H1 (cell line): ENCODE measurements around the gene IP6K3. TPM values are rescaled to one million over a fixed set of nuclear protein-coding genes. Genes with fewer than 3 reads are reported as not detected.

Experiments
- CTCF ChIA-PET: fragments of 300-600 bp; sonication (Branson Sonifier 250); formaldehyde crosslinking; loops from one replicate; lab custom pipeline; 2021; ENCODE audit not compliant: partially characterized antibody; lab: Charles Lee
- POLR2A ChIA-PET: fragments of 300-600 bp; sonication (Branson Sonifier 250); formaldehyde crosslinking; loops from one replicate; lab custom pipeline; 2021; ENCODE audit warnings: inconsistent platforms; ENCODE audit not compliant: partially characterized antibody; lab: Charles Lee
- DNase-seq, 2 experiments: peaks; one replicate each; pipeline versions ENCODE4 v3.0.0 to v3.0.0-alpha.2; 2010 to 2022; ENCODE audit warnings: low spot score in 2 of 2, low read depth in 1 of 2, mixed read lengths in 1 of 2
- FAIRE-seq: peaks from 2 replicates; lab custom pipeline; 2011; peaks lifted over from hg19 to GRCh38; lab: Jason Lieb, UNC
- H2AFZ ChIP-seq: 2 replicates; pipeline ENCODE4 v1.8.1; 2012; ENCODE audit warnings: low read length, inconsistent platforms
- H2AK5ac ChIP-seq: 2 replicates; pipeline ENCODE4 v1.6.1; 2013; ENCODE audit warnings: low read depth, low read length
- H2BK120ac ChIP-seq: replicated peaks from 2 replicates; pipeline ENCODE3; 2013; ENCODE audit warnings: low read depth, low read length, inconsistent platforms
- H2BK12ac ChIP-seq: 2 replicates; pipeline ENCODE4 v1.6.1; 2013; ENCODE audit warnings: low read depth, low read length
- H2BK15ac ChIP-seq: 2 replicates; pipeline ENCODE4 v1.6.1; 2013; ENCODE audit warnings: low read length
- H2BK20ac ChIP-seq: 2 replicates; pipeline ENCODE4 v1.6.1; 2013; ENCODE audit warnings: low read length
- H2BK5ac ChIP-seq: 2 replicates; pipeline ENCODE4 v1.6.1; 2013; ENCODE audit warnings: low read depth, low read length
- H3K14ac ChIP-seq: 2 replicates; pipeline ENCODE4 v1.6.1; 2013; ENCODE audit warnings: inconsistent platforms; ENCODE audit not compliant: insufficient read length
- H3K18ac ChIP-seq: 2 replicates; pipeline ENCODE4 v1.6.1; 2013; ENCODE audit warnings: low read length; ENCODE audit errors: extremely low read depth
- H3K23ac ChIP-seq: 2 replicates; pipeline ENCODE4 v1.6.1; 2013; ENCODE audit warnings: inconsistent platforms; ENCODE audit not compliant: insufficient read length
- H3K23me2 ChIP-seq: 2 replicates; pipeline ENCODE4 v1.6.1; 2013; ENCODE audit warnings: low read depth, low read length
- H3K27ac ChIP-seq: 2 replicates; pipeline ENCODE4 v1.6.1; 2011; ENCODE audit warnings: low read depth, low read length, inconsistent platforms
- H3K27me3 ChIP-seq, 4 experiments: replicated peaks in 1 of 4; 1 replicate in 1 of 4; 2 replicates in 3 of 4; pipeline versions ENCODE4 v1.6.1 to v1.8.1; 2011 to 2013; ENCODE audit warnings: low read length in 3 of 4, mild to moderate bottlenecking in 3 of 4, inconsistent platforms in 2 of 4, mixed read lengths in 2 of 4, moderate library complexity in 1 of 4; ENCODE audit not compliant: control insufficient read depth in 3 of 4, insufficient read depth in 3 of 4; ENCODE audit errors: extremely low read depth in 1 of 4
- H3K36me3 ChIP-seq, 4 experiments: 2 replicates each; pipeline versions ENCODE4 v1.6.1 to v1.8.1; 2011 to 2013; ENCODE audit warnings: mild to moderate bottlenecking in 4 of 4, low read length in 3 of 4, moderate library complexity in 2 of 4, control low read depth in 1 of 4, inconsistent platforms in 1 of 4; ENCODE audit not compliant: insufficient read depth in 4 of 4, control insufficient read depth in 2 of 4
- H3K4ac ChIP-seq: replicated peaks from 2 replicates; pipeline ENCODE3; 2013; ENCODE audit warnings: low read length, low read depth, mixed read lengths, inconsistent platforms; ENCODE audit not compliant: insufficient read length
- H3K4me1 ChIP-seq, 4 experiments: replicated peaks in 1 of 4; 1 replicate in 1 of 4; 2 replicates in 3 of 4; pipeline versions ENCODE4 v1.6.1 to v1.8.1; 2011 to 2013; ENCODE audit warnings: low read length in 3 of 4, inconsistent platforms in 2 of 4, mixed read lengths in 1 of 4; ENCODE audit not compliant: insufficient read depth in 4 of 4, control insufficient read depth in 3 of 4
- H3K4me2 ChIP-seq, 2 experiments: 2 replicates each; pipeline versions ENCODE4 v1.6.1 to v1.8.1; 2011 to 2013; ENCODE audit warnings: low read depth in 2 of 2, low read length in 2 of 2, control low read depth in 1 of 2, inconsistent platforms in 1 of 2, mild to moderate bottlenecking in 1 of 2; ENCODE audit not compliant: insufficient read depth in 1 of 2
- H3K4me3 ChIP-seq, 4 experiments: fragments of 200-600, 300-600 bp in 1 of 4; sonication (generic), shearing (Covaris generic), sonication (Bioruptor Twin) in 1 of 4; 2 replicates each; pipeline versions ENCODE4 v1.5.1 to v1.8.1; 2011 to 2016; ENCODE audit warnings: low read length in 4 of 4, low read depth in 3 of 4, control low read depth in 2 of 4, inconsistent platforms in 2 of 4, mild to moderate bottlenecking in 2 of 4, mixed read lengths in 1 of 4, moderate library complexity in 1 of 4; ENCODE audit not compliant: insufficient read depth in 2 of 4; ENCODE audit errors: extremely low read depth in 1 of 4
- H3K56ac ChIP-seq: replicated peaks from 2 replicates; pipeline ENCODE3; 2013; ENCODE audit warnings: low read depth, mild to moderate bottlenecking, mixed read lengths, low read length, inconsistent platforms; ENCODE audit not compliant: insufficient read length
- H3K79me1 ChIP-seq: 2 replicates; pipeline ENCODE4 v1.6.1; 2013; ENCODE audit warnings: low read depth, low read length, control low read depth
- H3K79me2 ChIP-seq, 2 experiments: 2 replicates each; pipeline versions ENCODE4 v1.6.1 to v1.8.1; 2012 to 2013; ENCODE audit warnings: low read length in 2 of 2, mild to moderate bottlenecking in 2 of 2, inconsistent platforms in 1 of 2; ENCODE audit not compliant: insufficient read depth in 2 of 2, control insufficient read depth in 1 of 2
- H3K9ac ChIP-seq, 4 experiments: replicated peaks in 1 of 4; 1 replicate in 1 of 4; 2 replicates in 3 of 4; pipeline versions ENCODE4 v1.6.1 to v1.8.1; 2011 to 2013; ENCODE audit warnings: low read depth in 3 of 4, low read length in 3 of 4, control low read depth in 2 of 4, mild to moderate bottlenecking in 2 of 4, moderate library complexity in 2 of 4, inconsistent platforms in 1 of 4; ENCODE audit errors: extremely low read depth in 1 of 4
- H3K9me3 ChIP-seq, 2 experiments: 2 replicates each; pipeline versions ENCODE4 v1.6.1 to v1.8.1; 2012 to 2013; ENCODE audit warnings: mild to moderate bottlenecking in 2 of 2, moderate library complexity in 2 of 2, control low read depth in 1 of 2, inconsistent platforms in 1 of 2, low read depth in 1 of 2, low read length in 1 of 2, mixed read lengths in 1 of 2; ENCODE audit not compliant: insufficient read depth in 2 of 2
- H4K20me1 ChIP-seq, 2 experiments: replicated peaks in 1 of 2; 2 replicates each; pipeline versions ENCODE3 to v1.8.1; 2011 to 2013; ENCODE audit warnings: inconsistent platforms in 2 of 2, low read length in 2 of 2, mild to moderate bottlenecking in 1 of 2; ENCODE audit not compliant: insufficient read depth in 2 of 2, control insufficient read depth in 1 of 2
- H4K5ac ChIP-seq: 2 replicates; pipeline ENCODE4 v1.6.1; 2013; ENCODE audit warnings: low read length, low read depth, mixed read lengths, inconsistent platforms; ENCODE audit not compliant: insufficient read length
- H4K8ac ChIP-seq: 2 replicates; pipeline ENCODE4 v1.8.0; 2013; ENCODE audit warnings: mild to moderate bottlenecking, moderate library complexity, low read length, inconsistent platforms; ENCODE audit not compliant: insufficient read depth; ENCODE audit errors: extremely low read depth
- H4K91ac ChIP-seq: replicated peaks from 2 replicates; pipeline ENCODE3; 2013; ENCODE audit warnings: low read length, mixed read lengths, inconsistent platforms; ENCODE audit not compliant: insufficient read length
- CTCF ChIP-seq, 3 experiments: IDR thresholded peaks; 1 replicate in 2 of 3; 2 replicates in 1 of 3; pipeline versions ENCODE4 v1.5.1 to v1.6.1; 2011; ENCODE audit warnings: low read length in 3 of 3, mild to moderate bottlenecking in 3 of 3, inconsistent platforms in 2 of 3, low read depth in 1 of 3, moderate library complexity in 1 of 3; ENCODE audit not compliant: insufficient read depth in 1 of 3; ENCODE audit errors: control extremely low read depth in 1 of 3
- FOSL1 ChIP-seq: IDR thresholded peaks from 2 replicates; pipeline ENCODE4 v1.6.1; 2011; ENCODE audit warnings: mild to moderate bottlenecking, low read depth, low read length, moderate library complexity; ENCODE audit not compliant: insufficient read depth
- KDM1A ChIP-seq: fragments of 200-600, 300-600 bp; sonication (generic); IDR thresholded peaks from 2 replicates; pipeline ENCODE4 v1.7.1; 2016; ENCODE audit warnings: mild to moderate bottlenecking, low read length, borderline replicate concordance
- SP2 ChIP-seq: IDR thresholded peaks from 2 replicates; pipeline ENCODE4 v1.6.1; 2012; ENCODE audit warnings: mild to moderate bottlenecking, low read length, inconsistent platforms
- WGBS, 2 experiments: shearing (Covaris generic) in 1 of 2; methylation state at CpG; one replicate each; pipeline versions ENCODE4 v1.1.6 to v1.1.7; 2013 to 2015; ENCODE audit warnings: low lambda C conversion rate in 2 of 2, mixed read lengths in 2 of 2, inconsistent platforms in 1 of 2, low coverage in 1 of 2, missing lambda C conversion rate in 1 of 2; ENCODE audit not compliant: insufficient replicate concordance in 2 of 2, insufficient coverage in 1 of 2, insufficient read length in 1 of 2; ENCODE audit errors: extremely low coverage in 1 of 2, missing lambda C conversion rate in 1 of 2; 5-methylcytosine and 5-hydroxymethylcytosine counted together
- polyA plus RNA-seq, 7 experiments: library from polyadenylated mRNA; depleted of rRNA in 3 of 7; stranded (reverse) in 5 of 7; unstranded in 2 of 7; fragments of >200 nt in 5 of 7; fragments of 200-250 nt in 2 of 7; gene quantifications; 1 replicate in 5 of 7; 2 replicates in 1 of 7; 4 replicates in 1 of 7; pipeline versions ENCODE4 v1.2.1 to v1.2.3, GENCODE V29; 2011 to 2013; ENCODE audit warnings: missing spikeins in 2 of 7, mixed read lengths in 2 of 7
- total RNA-seq: library from RNA; stranded (reverse); fragmentation: NEBNext Ultra II Directional; extraction: Animal tissue kit (Norgen Biotek cat#: 25700); gene quantifications from 2 replicates; pipeline ENCODE4 v1.2.1, GENCODE V29; 2021

IP6K3 gene
- total and polyA plus RNA-seq, 2 of the 8 experiments (the other 6 are each of a cell fraction or from before 2014, with no cell fraction given) = 0.22 to 0.73 TPM

- no peak overlapping the region for H3K56ac ChIP-seq
- H2AFZ ChIP-seq = no peak overlapping the region
- no peak overlapping the region for H3K4me2 ChIP-seq
- H3K4ac ChIP-seq = no peak overlapping the region
- H3K23ac ChIP-seq = no peak overlapping the region
- no peak overlapping the region for H4K5ac ChIP-seq
- H3K9ac ChIP-seq = no peak overlapping the region
- no peak overlapping the region for H2AK5ac ChIP-seq
- CTCF ChIA-PET = interaction anchor here (1.2 to 12.1 kb wide), 3 partner anchors 8 to 203 kb away, joined by 3 to 171 read pairs (median 156); partner anchors contain the start of gene IP6K3
- H2BK20ac ChIP-seq = no peak overlapping the region
- no peaks in the 10 kb centered on the region for H3K79me2 ChIP-seq
- H4K8ac ChIP-seq = no peak overlapping the region; the same call in 1 of the 2 replicates
- H3K9me3 ChIP-seq = no peaks in the 10 kb centered on the region
- 76% methylated on average over 12 of the region's 12 CpGs; no CpG with 5 or more reads in 1 of the 2 experiments for WGBS, 2 experiments
- no peaks in the 10 kb centered on the region for H3K79me1 ChIP-seq
- peak; percentile 66; the same call in 1 of the 2 replicates for TF ChIP-seq KDM1A
- no peak for TF ChIP-seq CTCF (IDR thresholded peaks at IDR 0.05; ENCODE audit: control extremely low read depth in 1 of 3, insufficient read depth in 1 of 3, low read depth in 1 of 3, low read length in 3 of 3)
- no peak for TF ChIP-seq SP2
- TF ChIP-seq FOSL1 = no peak
- TF ChIP-seq, all 59 proteins: peak for 1
- FAIRE-seq (no peak), DNase-seq (no peak)
- H4K91ac ChIP-seq = no peak overlapping the region
- H2BK5ac ChIP-seq = no peak overlapping the region
- H2BK15ac ChIP-seq = no peak overlapping the region
- no peak overlapping the region for H2BK12ac ChIP-seq
- H3K4me3 ChIP-seq = no peak overlapping the region
- H3K14ac ChIP-seq = no peak overlapping the region
- H3K27me3 ChIP-seq = no peaks in the 10 kb centered on the region
- H2BK120ac ChIP-seq = no peak overlapping the region
- no peak overlapping the region for H3K18ac ChIP-seq
- H3K23me2 ChIP-seq = no peaks in the 10 kb centered on the region
- H3K36me3 ChIP-seq = no peaks in the 10 kb centered on the region
- H3K27ac ChIP-seq = no peak overlapping the region
- H4K20me1 ChIP-seq = no peaks in the 10 kb centered on the region
- POLR2A ChIA-PET = interaction anchor here (1.4 to 2.1 kb wide), 2 partner anchors 10 to 14 kb away, joined by 4 to 7 read pairs; partner anchors contain the start of gene IP6K3
- peaks cover 0 to 8% (median 3%) of the 10 kb centered on the region in 4 experiments; a peak in 4 of 7 replicates for H3K4me1 ChIP-seq
Measured at GRCh38 chr6:33756211-33756954, 9.7 kb upstream of the IP6K3 start.
